Activated T-helper 1 cell treated with anti-CD3 and anti-CD28 coated beads, Interleukin-12 subunit alpha, Interleukin-12 subunit beta, Interleukin-2, Interleukin-4 antibody, amounts not matched to agents 30 ng/mL and 10 ng/mL and 1 ng/mL, durations not matched to agents 14 hours and 24 hours and 36 hours (primary cell): ENCODE data around the gene WSB1. TPM values are rescaled to one million over a fixed set of nuclear protein-coding genes. Genes with fewer than 3 reads are reported as not detected.
A peak's percentile ranks its signal among the peaks of the same experiment; 100 is the strongest.

Experiments used
- DNase-seq: peaks from one replicate; pipeline ENCODE4 v3.0.0; 2021; ENCODE audit warnings: low spot score
- H3K27ac Mint-ChIP-seq: one replicate; pipeline ENCODE4 v1.8.0; 2021; ENCODE audit warnings: mild to moderate bottlenecking, mixed read lengths
- H3K27me3 Mint-ChIP-seq: one replicate; pipeline ENCODE4 v1.8.0; 2022; ENCODE audit warnings: mild to moderate bottlenecking, moderate library complexity, mixed read lengths; ENCODE audit not compliant: insufficient read depth
- H3K36me3 Mint-ChIP-seq: one replicate; pipeline ENCODE4 v1.8.0; 2021; ENCODE audit warnings: low read depth, mixed read lengths
- H3K4me1 Mint-ChIP-seq: one replicate; pipeline ENCODE4 v1.8.0; 2021; ENCODE audit warnings: low read depth, mixed read lengths
- H3K4me3 Mint-ChIP-seq: one replicate; pipeline ENCODE4 v1.8.0; 2021; ENCODE audit warnings: mild to moderate bottlenecking, moderate library complexity, mixed read lengths
- H3K9me3 Mint-ChIP-seq: one replicate; pipeline ENCODE4 v1.8.0; 2021; ENCODE audit warnings: mixed read lengths
- intact Hi-C: fragments of 100-400 bp; cut with micrococcal nuclease; formaldehyde crosslinking; loops from one replicate; pipeline ENCODE4 v1.15.1; 2024
- total RNA-seq: library from RNA; stranded (reverse); gene quantifications from 2 replicates; pipeline ENCODE4 v1.2.3, GENCODE V29; 2022

WSB1 gene
- total RNA-seq, 1 donor from 2014 or later, result 90.3 TPM

DNA sequence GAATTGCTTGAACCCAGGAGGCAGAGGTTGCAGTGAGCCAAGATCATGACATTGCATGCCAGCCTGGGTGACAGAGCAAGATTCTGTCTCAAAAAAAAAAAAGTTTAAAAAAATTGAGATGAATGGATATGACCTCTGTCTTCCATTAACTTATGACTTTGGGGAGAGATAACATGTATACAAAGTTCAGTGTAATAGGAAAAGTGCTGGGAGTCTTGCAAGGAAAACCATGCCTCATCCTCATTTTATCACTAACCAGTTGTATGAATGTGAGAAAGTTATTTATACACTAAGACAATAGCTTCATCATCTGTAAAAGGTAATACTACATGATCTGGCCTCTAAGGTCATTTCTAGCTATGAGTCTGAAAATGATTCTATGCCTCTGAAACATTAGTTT is 10.2 kb upstream of the WSB1 start:
- Mint-ChIP-seq H3K4me1 (no peaks in the 10 kb centered on the region), H3K4me3 (no peak overlapping the region), H3K9me3 (no peaks in the 10 kb centered on the region), H3K27me3 (peaks cover 10% of the 10 kb centered on the region), H3K36me3 (no peaks in the 10 kb centered on the region), H3K27ac (no peak overlapping the region)
- intact Hi-C loops, result no loop called here
- DNase-seq, result no peak

GRCh38 chr17:27284811-27285415 is 9.0 kb upstream of the WSB1 start:
- no peak for DNase-seq
- Mint-ChIP-seq H3K27ac (no peak overlapping the region), H3K4me3 (no peak overlapping the region), H3K4me1 (no peaks in the 10 kb centered on the region), H3K9me3 (no peaks in the 10 kb centered on the region), H3K36me3 (no peaks in the 10 kb centered on the region), H3K27me3 (peaks cover 10% of the 10 kb centered on the region)
- intact Hi-C loops, result no loop called here

- Mint-ChIP-seq H3K4me3 (no peak overlapping the region), H3K4me1 (no peaks in the 10 kb centered on the region)
Measured at GRCh38 chr17:27285516-27285915, 8.4 kb upstream of the WSB1 start.

GRCh38 chr17:27288183-27288582 is 5.7 kb upstream of the WSB1 start:
- DNase-seq, result no peak
- Mint-ChIP-seq H3K4me1 (peaks cover 2% of the 10 kb centered on the region), H3K36me3 (no peaks in the 10 kb centered on the region), H3K4me3 (no peak overlapping the region), H3K27ac (no peak overlapping the region), H3K27me3 (peaks cover 10% of the 10 kb centered on the region), H3K9me3 (no peaks in the 10 kb centered on the region)
- intact Hi-C loops, result no loop called here

More at GRCh38 chr17:27285516-27285915, 8.4 kb upstream of the WSB1 start:
- Mint-ChIP-seq H3K36me3 (no peaks in the 10 kb centered on the region), H3K9me3 (no peaks in the 10 kb centered on the region), H3K27ac (no peak overlapping the region), H3K27me3 (peaks cover 10% of the 10 kb centered on the region)
- DNase-seq, result no peak
- intact Hi-C loops, result no loop called here

DNA sequence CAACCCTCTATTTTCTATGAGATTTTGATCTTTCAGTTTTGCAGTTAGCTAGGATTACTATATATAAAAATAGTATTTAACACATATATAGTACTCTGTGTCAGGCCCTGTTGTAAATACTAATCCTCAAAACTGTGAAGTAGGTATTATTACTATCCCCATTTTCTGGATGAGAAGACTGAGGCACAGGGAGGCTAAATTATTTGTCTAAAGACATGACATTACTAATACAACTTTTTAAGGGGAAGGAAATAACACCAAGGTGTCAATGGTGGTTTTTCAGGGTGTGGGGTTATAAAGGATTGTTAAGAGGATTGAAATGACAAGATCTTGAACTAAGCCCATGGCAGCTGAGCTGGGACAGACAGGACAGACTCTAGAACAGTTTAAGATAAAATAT is 4.1 kb upstream of the WSB1 start:
- DNase-seq, result no peak
- Mint-ChIP-seq H3K4me1 (peaks cover 8% of the 10 kb centered on the region), H3K36me3 (no peaks in the 10 kb centered on the region), H3K27ac (no peak overlapping the region), H3K9me3 (no peaks in the 10 kb centered on the region), H3K4me3 (no peak overlapping the region), H3K27me3 (peaks cover 6% of the 10 kb centered on the region)
- intact Hi-C loops, result no loop called here

GRCh38 chr17:27290916-27291598 is 2.9 kb upstream of the WSB1 start:
- intact Hi-C loops, result no loop called here
- no peak for DNase-seq
- Mint-ChIP-seq H3K9me3 (no peaks in the 10 kb centered on the region), H3K27me3 (no peaks in the 10 kb centered on the region), H3K36me3 (peaks cover 3% of the 10 kb centered on the region), H3K4me1 (peaks cover 20% of the 10 kb centered on the region), H3K27ac (no peak overlapping the region), H3K4me3 (no peak overlapping the region)

DNA sequence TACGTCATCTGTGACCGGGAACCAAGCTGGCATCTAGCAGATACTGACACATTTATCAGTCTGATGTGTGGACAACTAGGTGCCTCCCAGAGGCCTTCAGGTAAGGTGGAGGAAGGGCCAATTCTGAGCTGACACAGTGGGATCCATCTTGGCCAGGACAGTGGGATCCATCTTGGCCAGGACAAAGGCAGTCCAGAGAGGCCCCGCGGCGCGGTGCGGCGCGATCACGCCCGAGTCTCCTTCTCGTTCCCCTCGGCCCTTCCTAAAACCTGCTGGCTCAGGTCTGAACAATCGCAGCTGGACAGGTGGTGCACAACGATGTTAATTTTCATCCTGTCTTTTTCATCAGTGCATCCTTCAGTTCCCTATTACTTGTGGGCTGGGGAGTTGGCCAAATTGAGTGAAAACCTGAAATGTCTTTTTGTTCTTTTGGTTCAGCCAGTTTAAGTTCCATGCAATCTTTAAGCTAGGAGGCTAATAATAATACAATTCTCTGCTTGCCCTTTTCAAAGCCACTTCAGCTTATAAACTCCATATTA is 486 bp upstream of the WSB1 start:
- peaks cover 7% of the 10 kb centered on the region for H3K36me3 Mint-ChIP-seq
- H3K4me3 Mint-ChIP-seq, result peak overlapping the region; percentile 97
- H3K9me3 Mint-ChIP-seq, result no peaks in the 10 kb centered on the region
- DNase-seq, result peak; percentile 1
- intact Hi-C loops, result no loop called here
- H3K27ac Mint-ChIP-seq, result peak overlapping the region; percentile 98
- no peaks in the 10 kb centered on the region for H3K27me3 Mint-ChIP-seq
- peaks cover 34% of the 10 kb centered on the region for H3K4me1 Mint-ChIP-seq

DNA sequence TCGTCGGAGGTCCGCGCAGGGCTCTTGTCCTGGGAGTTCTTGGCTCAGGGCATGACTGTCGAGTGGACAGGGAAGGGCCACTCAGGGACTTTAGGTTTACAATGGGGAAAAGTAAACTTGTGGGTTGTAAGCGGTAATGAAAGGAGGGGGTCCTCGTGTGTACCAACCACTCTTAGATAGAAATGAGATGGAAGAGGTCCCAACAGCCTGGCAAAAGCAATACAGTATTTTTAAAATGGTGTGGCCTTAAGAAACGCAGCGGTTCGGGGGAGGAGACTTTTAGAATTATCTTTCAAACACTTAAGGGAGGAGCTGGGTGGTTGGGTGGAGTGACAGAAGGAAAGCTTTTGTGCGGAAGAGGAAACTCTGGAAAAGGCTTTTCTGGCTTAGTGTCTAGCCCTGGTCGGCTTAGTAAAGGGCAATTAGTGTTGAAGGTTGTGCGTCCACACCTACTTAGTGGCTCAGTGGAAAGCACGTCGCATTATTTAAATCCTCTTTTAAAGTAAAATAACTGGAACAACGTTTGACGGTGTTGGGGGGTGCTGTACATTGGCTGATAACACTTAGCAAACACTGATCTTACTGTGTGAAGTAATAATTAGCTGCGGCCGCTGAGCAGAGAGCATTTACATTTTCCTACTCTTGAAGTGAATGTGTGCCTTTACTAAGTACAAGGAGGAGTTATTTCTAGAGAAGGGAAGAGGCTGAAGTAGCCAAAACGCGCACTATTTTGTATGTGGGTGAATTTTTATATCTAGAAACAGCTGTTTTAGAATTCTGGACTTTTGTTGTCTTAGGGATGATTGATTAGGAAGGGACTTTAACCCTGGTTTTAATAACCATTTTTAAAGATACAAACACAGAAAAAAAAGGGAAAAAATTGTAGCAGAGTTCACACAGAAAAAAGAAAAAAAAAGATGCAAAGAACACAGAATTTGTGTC is 1.0 kb downstream of the WSB1 start:
- H3K27ac Mint-ChIP-seq, result peak overlapping the region; percentile 98
- no peaks in the 10 kb centered on the region for H3K9me3 Mint-ChIP-seq
- intact Hi-C loops, result loop anchor here (1.0 to 2.0 kb wide), 5 partner anchors 38 to 306 kb away; no protein-coding TSS in a partner anchor
- H3K4me1 Mint-ChIP-seq, result peaks cover 46% of the 10 kb centered on the region
- peak; percentile 59 for DNase-seq
- peaks cover 7% of the 10 kb centered on the region for H3K36me3 Mint-ChIP-seq
- H3K27me3 Mint-ChIP-seq, result no peaks in the 10 kb centered on the region
- H3K4me3 Mint-ChIP-seq, result peak overlapping the region; percentile 97

GRCh38 chr17:27295945-27296344 is 2.0 kb downstream of the WSB1 start:
- no peak for DNase-seq
- intact Hi-C loops, result loop anchor here (2.0 kb wide), 1 partner anchor 171 kb away; no protein-coding TSS in a partner anchor
- Mint-ChIP-seq H3K27me3 (no peaks in the 10 kb centered on the region), H3K9me3 (no peaks in the 10 kb centered on the region), H3K27ac (peak overlapping the region; percentile 77), H3K4me1 (peaks cover 48% of the 10 kb centered on the region), H3K36me3 (peaks cover 7% of the 10 kb centered on the region), H3K4me3 (peak overlapping the region; percentile 97)

- Mint-ChIP-seq H3K9me3 (no peaks in the 10 kb centered on the region), H3K27ac (peak overlapping the region; percentile 77), H3K4me3 (peak overlapping the region; percentile 97), H3K36me3 (peaks cover 7% of the 10 kb centered on the region), H3K4me1 (peaks cover 53% of the 10 kb centered on the region), H3K27me3 (no peaks in the 10 kb centered on the region)
- no peak for DNase-seq
- intact Hi-C loops, result no loop called here
Measured at GRCh38 chr17:27296428-27296979, 2.6 kb downstream of the WSB1 start.

DNA sequence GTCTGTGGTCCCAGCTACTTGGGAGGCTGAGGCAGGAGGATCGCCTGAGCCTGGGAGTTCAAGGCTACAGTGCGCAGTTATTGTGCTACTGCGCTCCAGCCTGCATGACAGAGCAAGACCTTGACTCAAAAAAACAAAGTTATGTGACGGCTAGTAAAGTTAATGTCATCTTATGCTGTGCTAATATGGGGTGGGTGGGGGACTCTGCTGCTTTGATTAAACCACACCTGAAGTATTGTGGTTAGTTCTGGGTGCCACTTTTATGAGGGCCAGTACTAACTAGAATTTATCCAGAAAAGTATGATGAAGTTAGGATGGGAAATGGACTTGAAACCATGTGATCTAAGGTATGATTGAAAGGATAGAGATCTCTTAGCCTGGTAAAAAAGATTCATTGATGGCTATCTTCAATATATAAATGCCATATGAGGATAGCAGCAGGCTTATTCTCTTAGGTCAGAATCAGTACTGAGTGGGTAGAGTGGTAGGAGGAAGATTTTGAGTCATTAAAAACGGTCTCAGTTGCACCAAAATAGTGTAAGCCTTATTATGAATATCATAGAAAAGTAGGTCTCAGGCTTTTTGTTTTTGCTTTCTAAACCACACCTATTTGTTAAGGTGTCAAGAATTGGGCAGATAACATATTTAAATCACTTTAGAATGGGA is 5.6 kb downstream of the WSB1 start:
- H3K27me3 Mint-ChIP-seq, result no peaks in the 10 kb centered on the region
- intact Hi-C loops, result no loop called here
- H3K4me3 Mint-ChIP-seq, result no peak overlapping the region
- peaks cover 21% of the 10 kb centered on the region for H3K36me3 Mint-ChIP-seq
- peaks cover 55% of the 10 kb centered on the region for H3K4me1 Mint-ChIP-seq
- no peak for DNase-seq
- no peaks in the 10 kb centered on the region for H3K9me3 Mint-ChIP-seq
- no peak overlapping the region for H3K27ac Mint-ChIP-seq

GRCh38 chr17:27303734-27304133 is 9.8 kb downstream of the WSB1 start:
- H3K4me3 Mint-ChIP-seq, result no peak overlapping the region
- intact Hi-C loops, result no loop called here
- DNase-seq, result no peak
- no peaks in the 10 kb centered on the region for H3K9me3 Mint-ChIP-seq
- no peaks in the 10 kb centered on the region for H3K27me3 Mint-ChIP-seq
- no peak overlapping the region for H3K27ac Mint-ChIP-seq
- H3K36me3 Mint-ChIP-seq, result peaks cover 28% of the 10 kb centered on the region
- H3K4me1 Mint-ChIP-seq, result peaks cover 35% of the 10 kb centered on the region
